Adrenal gland (tissue), 12 donors: ENCODE results near the gene HMX2. TPM values are rescaled to one million over a fixed set of nuclear protein-coding genes. Genes with fewer than 3 reads are reported as not detected.

ENCODE experiments used
- DNase-seq, 7 donors: peaks; one replicate each; pipeline ENCODE4 v3.0.0-alpha.2; 2019 to 2020
- H3K27ac ChIP-seq, 5 donors: fragments of 200-600 bp; sonication (generic) in 4 of 5; 1 replicate in 3 of 5; 2 replicates in 2 of 5; pipeline versions ENCODE4 v1.5.1 to v1.8.0; 2016 to 2020; ENCODE audit warnings: mild to moderate bottlenecking in 1 of 5
- H3K27me3 ChIP-seq: fragments of 200-600 bp; 2 replicates; pipeline ENCODE4 v1.8.0; 2021
- H3K36me3 ChIP-seq, 2 donors: fragments of 200-600 bp; replicated peaks in 1 of 2; 1 replicate in 1 of 2; 2 replicates in 1 of 2; pipeline versions ENCODE4 v1.5.1 to v1.8.0; 2018 to 2022
- H3K4me1 ChIP-seq, 2 donors: fragments of 200-600 bp; replicated peaks in 1 of 2; 1 replicate in 1 of 2; 2 replicates in 1 of 2; pipeline versions ENCODE4 v1.5.1 to v1.8.0; 2018 to 2021
- H3K4me3 ChIP-seq, 4 donors: fragments of 200-600 bp; sonication (generic) in 3 of 4; one replicate each; pipeline ENCODE4 v1.5.1; 2016 to 2018
- H3K9me3 ChIP-seq, 3 donors: fragments of 200-600 bp; sonication (generic) in 1 of 3; replicated peaks in 1 of 3; 1 replicate in 2 of 3; 2 replicates in 1 of 3; pipeline versions ENCODE4 v1.5.1 to v1.8.0; 2016 to 2021
- POLR2A ChIP-seq, 2 donors: fragments of 450-650 bp; IDR thresholded peaks; one replicate each; pipeline ENCODE4 v1.6.1; 2017; ENCODE audit warnings: antibody characterized with exemption in 2 of 2, mild to moderate bottlenecking in 2 of 2, moderate library complexity in 1 of 2
- WGBS, 4 donors: extraction: QIAGEN DNeasy Blood & Tissue Kit in 2 of 4; methylation state at CpG; one replicate each; pipeline versions ENCODE4 v1.1.5 to v1.1.7; 2013 to 2017; 5-methylcytosine and 5-hydroxymethylcytosine counted together
- intact Hi-C, 2 donors: fragments of 100-400 bp; cut with DNase I; formaldehyde crosslinking; loops; one replicate each; pipeline versions ENCODE4 v1.14.1 to v1.15.0; 2022 to 2023
- polyA plus RNA-seq, 3 donors: library from polyadenylated mRNA; stranded (reverse); fragments of 200-250 nt in 2 of 3; fragments of 350-450 nt in 1 of 3; fragmentation: Illumina TruSeq in 1 of 3; extraction: RNeasy Lipid Tissue Mini Kit (QIAGEN cat#74804) in 1 of 3; gene quantifications; one replicate each; pipeline ENCODE4 v1.2.3, GENCODE V29; 2013 to 2014
- total RNA-seq, 9 donors: library from RNA; depleted of rRNA in 4 of 9; stranded (reverse); fragments of >200 nt in 4 of 9; fragments of 120-200 nt in 1 of 9; fragmentation: NEBNext Ultra II Directional in 1 of 9; extraction: Animal tissue kit (Norgen Biotek cat#: 25700) in 1 of 9; gene quantifications; one replicate each; pipeline versions ENCODE4 v1.1.0 to v1.2.4, GENCODE V29; 2013 to 2023
- TF ChIP-seq, protein P1 (sequence below), 6 experiments: fragments of 450-650 bp in 4 of 6; fragments of 200-600 bp in 2 of 6; sonication (generic) in 1 of 6; IDR thresholded peaks; 1 replicate in 5 of 6; 2 replicates in 1 of 6; pipeline versions ENCODE4 v1.5.1 to v1.8.0; 2016 to 2021; ENCODE audit warnings: antibody characterized with exemption in 6 of 6, mild to moderate bottlenecking in 2 of 6, moderate library complexity in 1 of 6
- donor health status: healthy with polysubstance abuse.
- donor health status: Bipolar disorder and iron deficiency.
- donor health status: DM: yes; HTN: yes; CAD: no.
- donor health status: DM: no; HTN: no; CAD: no.
- donor health status: DM: no; HTN: no; CAD: no.
- donor health status: DM: yes; HTN: yes; CAD: no.

Gene HMX2
- total and polyA plus RNA-seq, 12 donors = not detected

DNA sequence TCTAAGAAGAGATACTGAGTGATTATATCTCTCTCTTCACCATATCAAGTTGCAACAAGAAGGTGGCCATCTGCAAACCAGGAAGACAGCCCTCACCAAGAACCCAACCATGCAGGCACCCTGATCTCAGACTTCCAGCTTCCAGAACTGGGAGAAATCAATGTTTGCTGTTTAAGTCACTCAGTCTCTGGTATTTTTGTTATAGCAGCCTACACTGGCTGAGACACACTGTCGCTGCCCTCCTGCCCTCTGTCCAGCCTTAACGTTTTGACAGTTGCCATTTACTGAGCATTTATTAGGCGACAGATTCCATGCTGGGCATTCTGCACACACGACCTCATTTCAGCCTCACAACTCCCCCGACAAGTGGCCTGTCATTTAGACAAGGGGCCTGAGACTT lies 21.7 kb upstream of the HMX2 start:
- peaks cover 28% of the 10 kb centered on the region for H3K27me3 ChIP-seq

GRCh38 chr10:123129618-123130271 lies 18.2 kb upstream of the HMX2 start:
- no peak for DNase-seq
- Histone ChIP-seq H3K4me1 (peaks cover 4 to 13% of the 10 kb centered on the region in 2 donors), H3K36me3 (no peaks in the 10 kb centered on the region), H3K27ac (no peak overlapping the region), H3K4me3 (no peak overlapping the region), H3K27me3 (peaks cover 60% of the 10 kb centered on the region), H3K9me3 (no peaks in the 10 kb centered on the region)
- TF ChIP-seq, protein P1, sequence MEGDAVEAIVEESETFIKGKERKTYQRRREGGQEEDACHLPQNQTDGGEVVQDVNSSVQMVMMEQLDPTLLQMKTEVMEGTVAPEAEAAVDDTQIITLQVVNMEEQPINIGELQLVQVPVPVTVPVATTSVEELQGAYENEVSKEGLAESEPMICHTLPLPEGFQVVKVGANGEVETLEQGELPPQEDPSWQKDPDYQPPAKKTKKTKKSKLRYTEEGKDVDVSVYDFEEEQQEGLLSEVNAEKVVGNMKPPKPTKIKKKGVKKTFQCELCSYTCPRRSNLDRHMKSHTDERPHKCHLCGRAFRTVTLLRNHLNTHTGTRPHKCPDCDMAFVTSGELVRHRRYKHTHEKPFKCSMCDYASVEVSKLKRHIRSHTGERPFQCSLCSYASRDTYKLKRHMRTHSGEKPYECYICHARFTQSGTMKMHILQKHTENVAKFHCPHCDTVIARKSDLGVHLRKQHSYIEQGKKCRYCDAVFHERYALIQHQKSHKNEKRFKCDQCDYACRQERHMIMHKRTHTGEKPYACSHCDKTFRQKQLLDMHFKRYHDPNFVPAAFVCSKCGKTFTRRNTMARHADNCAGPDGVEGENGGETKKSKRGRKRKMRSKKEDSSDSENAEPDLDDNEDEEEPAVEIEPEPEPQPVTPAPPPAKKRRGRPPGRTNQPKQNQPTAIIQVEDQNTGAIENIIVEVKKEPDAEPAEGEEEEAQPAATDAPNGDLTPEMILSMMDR (IDR thresholded peaks at IDR 0.05) = no peak
- TF ChIP-seq POLR2A (IDR thresholded peaks at IDR 0.05) = no peak
- WGBS, 4 donors = 39 to 61% (median 50%) methylated on average over 4 of the region's 4 CpGs
- intact Hi-C loops = loop anchor here in 1 of 2 donors (5.0 to 10.0 kb wide), 2 partner anchors 245 to 428 kb away; no protein-coding TSS in a partner anchor

More for the DNA sequence above, 21.7 kb upstream of the HMX2 start:
- DNase-seq = no peak
- no peak for TF ChIP-seq POLR2A (IDR thresholded peaks at IDR 0.05)
- TF ChIP-seq, protein P1 (IDR thresholded peaks at IDR 0.05) = no peak
- Histone ChIP-seq H3K27ac (no peak overlapping the region), H3K9me3 (no peaks in the 10 kb centered on the region), H3K4me1 (no peaks in the 10 kb centered on the region), H3K4me3 (no peak overlapping the region), H3K36me3 (no peaks in the 10 kb centered on the region)
- 55 to 69% (median 64%) methylated on average over 5 of the region's 5 CpGs for WGBS, 4 donors
- intact Hi-C loops = no loop called here

DNA sequence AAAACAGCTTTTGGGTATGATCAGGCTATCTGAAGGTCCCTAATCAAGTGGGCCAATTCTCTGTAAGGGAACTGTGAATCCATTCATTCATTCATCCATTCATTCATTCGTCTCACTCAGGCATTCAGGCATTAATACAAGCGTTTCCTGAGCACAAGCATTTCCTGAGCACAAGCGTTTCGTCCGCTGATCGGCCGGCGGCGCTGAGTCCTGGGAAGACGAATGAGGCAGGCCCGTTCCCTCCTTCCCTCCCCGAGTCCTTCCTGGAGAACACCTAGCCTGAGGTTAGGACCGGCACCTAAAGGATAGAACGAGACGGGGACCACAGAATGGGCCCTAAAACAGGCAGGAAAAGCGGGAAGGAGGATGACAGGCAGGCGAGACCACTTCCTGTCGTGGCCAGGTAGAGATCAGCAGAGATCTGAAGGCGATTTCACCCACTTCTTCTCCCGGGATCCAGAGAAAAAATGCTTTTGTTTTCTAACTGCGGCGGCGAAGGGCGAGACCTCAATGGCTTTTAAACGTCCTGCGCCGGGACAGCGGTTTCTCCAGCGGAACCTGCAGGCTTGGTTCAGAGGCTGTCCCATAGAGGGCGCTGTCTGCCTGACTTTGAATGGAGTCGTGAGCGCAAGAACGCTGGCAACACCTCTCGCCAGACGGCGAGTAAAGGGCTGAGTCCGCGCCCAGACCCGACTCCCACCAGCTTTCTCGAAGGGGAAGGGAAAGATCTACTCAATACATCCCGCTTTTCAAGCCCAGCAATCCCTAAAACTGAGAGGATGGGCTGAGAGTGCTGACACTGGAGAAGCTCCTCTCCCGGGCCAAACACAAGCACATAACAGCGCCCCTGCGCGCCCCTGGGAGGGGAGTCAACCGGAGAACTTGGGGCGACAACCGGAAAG lies 15.1 kb upstream of the HMX2 start:
- Histone ChIP-seq H3K36me3 (no peaks in the 10 kb centered on the region), H3K27me3 (peaks cover 83% of the 10 kb centered on the region), H3K4me3 (no peak overlapping the region), H3K27ac (no peak overlapping the region), H3K9me3 (no peaks in the 10 kb centered on the region), H3K4me1 (peaks cover 20 to 44% of the 10 kb centered on the region in 2 donors)
- WGBS, 4 donors = 8 to 13% (median 10%) methylated on average over 30 to 48 of the region's 48 CpGs
- intact Hi-C loops = loop anchor here (2.0 to 10.0 kb wide), 4 partner anchors 242 to 428 kb away; no protein-coding TSS in a partner anchor
- TF ChIP-seq, protein P1 (IDR thresholded peaks at IDR 0.05) = peak; percentile 80 to 94 (median 88)
- no peak for TF ChIP-seq POLR2A (IDR thresholded peaks at IDR 0.05)
- peak; percentile 75 to 93 (median 88) for DNase-seq
